ENCODE measurements around the gene PTPRN2.
"Not testable (repeated sequence)": the region's sequence is repeated elsewhere in the genome, so short reads cannot be mapped to it uniquely, and the experiment has no call there.

The PTPRN2 gene

DNA sequence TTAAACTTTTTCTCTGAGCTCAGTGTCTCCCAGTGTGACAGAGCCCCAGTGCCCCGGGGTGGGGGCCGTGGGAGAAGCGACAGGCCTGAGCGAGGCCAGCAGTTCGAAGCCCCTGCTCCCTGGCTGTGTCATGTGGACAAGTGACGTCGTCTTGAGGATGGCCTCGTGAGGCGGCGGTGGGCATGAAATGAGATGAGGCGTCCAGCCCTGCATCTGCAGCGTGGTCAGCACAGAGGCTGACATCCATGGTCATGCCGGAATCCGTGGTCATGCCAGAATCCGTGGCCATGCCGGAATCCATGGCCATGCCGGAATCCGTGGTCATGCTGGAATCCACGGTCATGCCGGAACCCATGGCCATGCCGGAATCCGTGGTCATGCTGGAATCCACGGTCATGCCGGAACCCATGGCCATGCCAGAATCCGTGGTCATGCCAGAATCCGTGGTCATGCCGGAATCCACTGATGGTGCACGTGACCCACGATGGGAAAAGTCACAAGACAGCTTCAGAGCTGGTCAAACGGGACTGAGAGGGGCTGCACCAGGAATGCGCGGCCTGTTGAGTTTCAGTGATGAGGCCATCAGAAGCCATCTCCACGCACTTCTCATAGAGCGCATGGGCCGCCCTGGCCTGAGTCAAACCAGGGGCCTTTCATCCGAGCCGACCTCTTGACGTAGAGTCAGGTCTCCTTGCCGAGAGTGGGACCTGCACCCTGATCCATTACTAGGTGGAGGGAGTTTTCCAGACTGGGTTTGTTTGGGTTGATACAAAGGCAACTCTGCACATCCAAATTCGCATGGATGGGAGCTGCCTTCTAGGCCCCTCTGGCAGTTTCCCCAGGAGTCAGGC lies 342.5 kb downstream of the PTPRN2 start:
- DNase-seq, result no peak

DNA sequence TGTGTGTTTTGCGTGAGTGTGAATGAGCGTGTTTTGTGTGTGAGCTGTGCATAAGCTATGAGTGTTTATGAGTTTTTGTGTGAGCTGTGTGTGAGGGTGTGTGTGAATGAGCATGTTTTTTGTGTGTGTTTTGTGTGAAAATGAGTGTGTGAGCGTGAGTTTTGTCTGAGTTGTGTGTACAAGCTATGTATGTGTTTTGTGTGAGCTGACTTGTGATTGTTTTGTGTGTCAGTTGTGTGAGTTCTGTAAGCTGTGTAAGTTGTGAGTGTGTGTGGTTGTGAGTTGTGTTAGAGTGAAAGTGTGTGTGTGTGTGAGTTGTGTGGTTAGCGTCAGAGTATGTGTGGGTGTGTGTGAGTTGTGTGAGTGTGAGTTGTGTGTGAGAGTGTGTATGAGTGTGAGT lies 343.2 kb downstream of the PTPRN2 start:
- DNase-seq, result no peak

DNA sequence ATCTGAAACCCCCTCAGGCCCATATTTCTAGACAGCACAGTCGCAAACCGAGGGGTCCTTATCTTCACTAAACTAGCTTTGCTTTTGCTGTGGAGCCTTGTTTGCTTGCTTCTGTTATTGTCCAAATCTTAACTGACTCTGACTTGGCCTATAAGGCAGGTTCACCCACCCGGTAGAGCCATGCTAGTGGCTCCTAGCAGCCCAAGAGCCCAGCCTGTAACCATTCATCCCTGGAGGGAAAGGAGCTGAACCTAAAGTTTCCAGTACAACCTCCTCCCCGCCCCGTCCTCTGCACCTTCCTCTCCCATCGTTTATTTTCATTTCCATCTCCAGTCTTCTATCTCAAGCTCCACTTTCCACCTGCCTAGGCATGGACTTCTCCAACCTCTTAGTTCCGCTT lies 345.7 kb downstream of the PTPRN2 start:
- DNase-seq, result no peak

DNA sequence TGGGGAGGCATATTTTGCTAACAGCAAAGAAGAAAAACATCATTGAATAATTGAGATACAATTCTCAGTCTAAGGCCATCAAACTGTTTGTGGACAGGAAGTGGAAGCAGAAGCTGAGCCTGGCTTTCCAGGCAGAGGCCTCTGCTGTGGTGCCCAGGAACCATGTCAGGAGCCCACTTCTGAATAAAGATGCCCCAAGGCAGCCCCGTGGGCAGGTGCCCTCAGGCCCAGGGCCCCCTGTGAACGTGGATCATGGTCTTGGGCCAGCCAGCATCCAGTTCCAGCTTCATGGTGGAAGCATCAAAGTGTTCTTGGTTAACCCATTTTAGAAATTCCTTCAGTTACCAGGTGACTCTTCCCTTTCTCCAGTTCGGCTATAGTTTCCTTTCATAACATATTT lies 346.8 kb downstream of the PTPRN2 start:
- no peak for DNase-seq

DNA sequence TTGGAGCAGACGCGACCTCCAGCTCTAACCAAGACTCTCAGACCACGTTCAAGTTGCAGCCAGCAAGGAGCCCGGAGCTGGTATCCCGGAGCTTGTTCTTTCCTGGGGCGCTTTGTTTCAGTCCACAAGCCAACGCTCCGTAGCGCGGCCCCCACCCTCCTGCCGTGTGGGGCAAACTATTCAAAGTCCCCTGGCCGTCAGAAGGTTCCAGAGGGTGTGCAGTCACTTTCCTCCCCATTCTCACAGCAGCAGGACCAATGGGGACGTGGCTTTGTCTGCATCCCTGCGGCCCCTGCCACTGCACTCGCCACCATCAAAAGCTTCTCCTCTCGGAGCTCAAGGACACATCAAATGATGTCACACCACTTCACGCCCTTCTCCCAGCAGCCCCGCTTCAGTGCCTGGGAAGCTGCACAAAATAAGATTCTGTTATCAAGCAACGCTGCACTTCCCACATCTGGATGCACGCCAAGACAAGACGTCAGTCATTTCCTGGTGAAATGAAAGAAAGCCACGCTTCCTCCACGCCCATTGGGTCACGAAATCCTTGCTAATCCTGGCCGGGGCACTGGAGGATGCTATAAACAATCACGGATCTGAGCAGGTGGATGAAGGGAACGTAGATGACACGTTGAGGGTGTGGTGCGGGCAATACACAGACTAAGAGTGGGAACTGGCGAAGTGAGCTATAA lies 348.2 kb downstream of the PTPRN2 start:
- DNase-seq, result no peak

DNA sequence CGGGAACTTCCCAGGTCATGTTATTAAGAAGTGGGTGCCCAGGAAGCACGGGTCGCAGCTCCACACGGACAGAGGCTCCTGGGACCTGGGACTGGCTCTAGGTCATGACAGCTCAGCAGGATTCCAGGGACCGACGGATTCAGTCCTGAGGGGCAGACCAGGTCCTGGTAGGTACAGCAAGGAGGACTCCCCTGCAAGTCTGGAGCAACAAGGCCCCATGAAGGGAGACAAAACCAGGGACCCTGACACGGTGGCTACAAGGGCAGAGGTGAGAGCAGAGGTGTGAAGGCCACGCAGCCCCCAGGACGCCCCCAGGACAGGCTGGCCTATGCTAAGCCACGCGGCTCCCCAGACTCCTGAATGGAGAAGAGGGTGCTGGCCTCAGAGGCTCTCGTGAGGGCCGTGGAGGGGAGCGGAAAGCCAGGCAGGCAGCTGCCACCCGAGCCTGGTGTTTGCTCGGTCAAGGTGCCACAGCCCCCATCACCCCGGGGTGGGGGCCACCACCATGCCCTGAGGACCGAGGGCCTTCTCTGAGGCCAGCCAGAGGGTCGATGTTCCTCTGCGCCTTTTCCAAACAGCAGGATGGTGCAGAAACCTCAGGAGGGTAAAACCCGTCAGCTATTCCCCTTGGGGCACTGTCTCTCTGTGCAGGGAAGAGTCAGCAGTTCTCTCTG lies 348.9 kb downstream of the PTPRN2 start:
- no peak for DNase-seq

DNA sequence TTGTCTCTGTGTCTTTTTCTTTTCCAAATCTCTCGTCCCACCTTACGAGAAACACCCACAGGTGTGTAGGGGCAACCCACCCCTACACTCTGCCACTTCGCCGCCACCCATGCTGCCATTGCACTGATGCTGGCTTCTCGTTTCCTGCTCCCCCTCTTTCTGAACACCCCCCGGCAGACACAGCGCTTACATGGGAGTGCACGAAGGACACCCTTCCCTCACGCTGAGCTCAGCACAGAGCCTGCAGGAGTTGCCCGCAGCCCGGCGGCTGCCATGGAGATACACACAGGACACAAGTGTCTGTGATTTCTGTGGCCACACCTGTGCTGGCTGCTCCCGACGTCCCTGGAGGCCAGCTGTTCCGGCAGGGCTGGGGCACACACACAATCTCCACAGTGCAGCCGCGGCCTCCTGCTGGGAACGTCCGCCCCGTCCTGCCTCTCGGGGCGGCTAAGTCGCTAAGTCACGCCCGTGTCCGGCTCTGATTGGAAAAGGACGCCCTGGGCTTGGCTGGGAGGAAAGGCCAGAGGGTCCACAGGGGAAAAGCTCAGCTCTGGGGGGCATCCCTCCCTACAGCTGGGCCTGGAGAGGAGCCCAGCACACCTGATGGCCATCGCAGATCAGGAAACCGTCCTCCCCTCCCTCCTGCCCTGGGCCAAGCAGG lies 349.8 kb downstream of the PTPRN2 start:
- DNase-seq, result no peak

DNA sequence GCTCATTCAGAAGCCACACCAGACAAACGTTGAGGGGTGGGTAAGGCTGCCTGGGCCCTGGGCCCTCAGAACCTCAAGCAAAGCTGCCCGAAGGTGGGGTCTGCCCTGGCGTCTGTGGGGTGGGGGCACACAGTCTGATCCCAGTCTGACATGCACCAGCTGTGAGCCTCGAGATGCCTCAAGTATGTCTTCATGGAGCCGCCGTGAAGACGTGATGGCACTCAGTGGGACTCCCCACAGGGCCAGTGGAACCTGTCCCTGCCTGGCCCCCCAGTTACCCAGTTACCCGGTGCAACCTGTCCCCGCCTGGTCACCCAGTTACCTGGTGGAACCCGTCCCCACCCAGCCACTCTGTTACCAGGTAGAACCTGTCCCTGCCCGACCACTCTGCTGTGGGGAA lies 351.2 kb downstream of the PTPRN2 start:
- no peak for DNase-seq

DNA sequence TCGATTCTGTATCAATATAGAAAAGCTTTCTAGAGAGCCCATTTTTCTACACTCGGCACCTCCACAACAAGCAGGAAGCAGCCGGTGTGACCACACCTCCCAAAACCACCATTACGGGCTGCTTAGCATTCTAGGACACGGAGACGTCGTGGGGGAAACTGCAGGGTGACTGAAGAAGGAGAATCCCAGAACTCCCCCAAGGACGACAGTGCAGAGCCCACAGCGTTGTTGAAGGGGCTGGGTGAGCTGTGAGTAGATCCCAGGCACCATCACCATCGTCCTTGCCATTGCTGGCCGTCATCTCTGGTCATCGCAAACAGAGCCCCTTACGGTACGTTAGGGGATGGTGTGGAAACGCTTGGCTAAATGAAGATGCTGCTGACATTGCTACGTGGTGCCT lies 351.8 kb downstream of the PTPRN2 start:
- no peak for DNase-seq

DNA sequence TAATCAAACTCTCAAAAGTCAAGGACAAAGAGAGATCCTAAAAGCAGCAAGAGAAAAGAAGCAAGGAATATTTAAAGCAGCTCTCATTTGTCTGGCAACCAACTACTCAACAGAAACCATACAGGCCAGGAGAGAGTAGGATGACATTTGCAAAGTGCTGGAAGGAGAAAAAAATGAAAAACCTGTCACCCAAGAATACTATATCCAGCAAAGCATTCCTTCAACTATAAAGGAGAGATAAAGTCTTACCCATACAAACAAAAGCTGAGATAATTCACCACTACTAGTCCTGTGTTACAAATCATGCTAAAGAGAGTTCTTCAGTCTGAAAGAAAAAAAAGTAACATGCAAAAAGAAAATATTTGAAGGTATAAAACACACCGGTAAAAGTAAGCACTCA lies 357.7 kb downstream of the PTPRN2 start:
- no peak for DNase-seq

DNA sequence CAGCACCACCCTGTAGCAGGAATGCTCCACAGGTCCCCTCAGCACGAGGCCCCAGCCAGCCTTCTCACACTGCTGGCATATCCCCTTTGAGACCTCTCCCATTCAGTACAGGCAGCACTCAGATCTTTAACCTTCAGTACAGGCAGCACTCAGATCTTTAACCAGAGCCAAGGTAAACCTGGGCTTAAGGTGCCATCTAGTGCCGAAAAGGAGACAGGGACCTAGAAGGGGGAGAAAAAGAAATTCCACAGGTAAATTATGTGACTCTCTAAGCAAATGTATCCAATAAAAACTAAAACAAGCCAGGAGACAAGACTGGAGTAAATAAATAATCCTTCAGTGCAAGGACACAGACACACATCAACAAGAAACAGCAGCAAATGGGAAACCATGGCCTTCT lies 358.6 kb downstream of the PTPRN2 start:
- no peak for DNase-seq

DNA sequence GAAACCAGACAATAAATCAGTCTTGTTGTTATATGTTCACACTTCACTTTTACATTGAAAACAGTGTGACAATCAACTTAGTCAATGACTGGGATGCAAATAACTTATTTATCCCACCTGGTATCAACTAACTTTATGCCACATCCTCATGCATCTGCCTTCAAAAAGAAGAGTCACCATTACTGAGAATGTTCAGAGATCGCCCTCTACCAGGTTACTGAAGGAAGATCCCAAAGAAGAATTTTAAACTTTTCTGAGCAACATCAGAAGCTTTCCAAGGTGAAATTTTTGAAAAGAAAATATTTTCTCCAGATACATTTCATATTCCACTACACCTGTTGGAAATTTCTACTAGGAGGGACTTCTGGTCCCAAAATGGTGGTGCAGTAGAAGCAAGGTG lies 359.5 kb downstream of the PTPRN2 start:
- no peak for DNase-seq

DNA sequence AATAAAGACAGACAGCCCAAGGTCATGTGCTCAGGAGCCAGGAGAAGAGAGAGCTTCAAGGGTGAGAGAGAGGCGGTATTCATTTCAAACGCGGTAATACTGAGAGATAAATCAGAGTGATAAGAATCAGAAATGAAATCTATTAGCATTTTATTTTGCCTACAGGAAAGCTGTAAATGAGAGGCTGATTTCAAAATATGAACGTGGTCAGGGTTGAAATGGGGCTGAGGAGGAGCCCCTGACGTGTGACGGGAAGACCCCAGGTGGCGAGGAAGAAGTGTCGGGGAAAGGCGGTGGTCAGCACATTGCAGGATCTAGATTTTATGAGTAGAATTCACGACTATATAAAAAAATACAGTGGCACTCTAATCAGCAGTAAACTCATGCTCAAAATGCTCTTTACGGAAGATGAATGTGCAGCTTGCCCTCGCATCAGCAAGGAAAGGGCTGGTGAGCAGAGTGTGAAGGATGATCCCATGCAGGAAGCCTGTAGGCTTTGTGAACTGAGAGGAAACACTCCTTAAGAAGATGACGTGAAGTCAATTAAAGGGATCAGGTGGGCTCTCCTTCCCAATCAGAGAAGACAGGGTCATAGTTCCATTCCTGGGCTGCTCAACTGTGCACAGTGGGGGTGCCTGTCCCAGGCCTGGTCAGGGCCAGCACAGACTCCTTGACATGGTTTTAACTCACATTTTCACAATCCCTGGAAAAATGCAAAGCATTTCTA lies 360.2 kb downstream of the PTPRN2 start:
- DNase-seq, result no peak

DNA sequence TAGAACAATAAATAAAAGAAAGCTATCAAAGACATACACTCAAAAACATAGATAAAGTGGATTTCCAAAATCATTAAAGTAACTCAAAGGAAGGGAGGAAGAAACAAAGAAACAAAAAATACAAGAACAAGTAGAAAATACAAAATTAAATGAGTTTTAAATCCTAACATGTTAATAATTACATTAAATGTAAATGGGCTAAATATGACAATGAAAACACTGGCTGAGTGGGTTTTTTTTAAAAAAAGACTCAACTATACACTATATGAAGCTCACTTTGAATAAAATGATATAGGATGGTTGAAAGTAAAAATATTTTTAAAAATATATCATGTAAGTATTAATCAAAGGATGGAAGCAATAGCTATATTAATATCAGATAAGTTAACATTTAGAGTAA lies 371.4 kb downstream of the PTPRN2 start:
- DNase-seq, result no peak

DNA sequence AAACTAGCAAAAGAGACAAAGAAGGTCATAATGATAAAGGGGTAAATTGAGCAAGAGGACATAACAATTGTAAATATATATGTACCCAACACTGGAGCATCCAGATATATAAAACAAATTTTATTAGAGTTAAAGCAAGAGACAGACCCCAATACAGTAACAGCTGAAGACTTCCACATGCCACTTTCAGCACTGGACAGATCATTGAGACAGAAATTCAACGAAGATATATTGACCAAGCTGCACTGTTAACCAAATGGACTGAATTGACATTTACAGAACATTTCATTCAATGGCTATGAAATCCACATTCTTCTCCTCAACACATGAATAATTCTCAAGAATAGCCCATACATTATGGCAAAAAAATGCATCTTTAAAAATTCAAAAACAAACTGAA lies 378.2 kb downstream of the PTPRN2 start:
- no peak for DNase-seq

DNA sequence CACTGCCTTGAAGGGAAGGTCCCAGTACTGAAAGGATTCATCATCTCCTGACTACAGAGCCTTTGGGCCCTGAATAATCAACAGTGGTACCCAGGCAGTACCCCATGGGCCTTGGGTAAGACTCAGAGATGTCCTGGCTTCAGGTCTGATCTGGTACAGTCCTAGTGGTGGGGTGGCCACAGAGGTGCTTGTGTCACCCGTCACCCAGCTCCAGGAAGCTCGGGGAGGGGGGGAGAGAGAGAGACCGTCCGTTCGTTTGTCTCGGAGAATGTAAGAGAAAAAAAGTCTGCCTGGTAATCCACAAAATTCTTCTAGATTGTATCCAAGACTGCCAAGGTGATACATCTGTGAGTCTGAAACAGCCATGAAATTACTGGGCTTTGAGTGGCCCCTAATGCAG lies 381.3 kb downstream of the PTPRN2 start:
- DNase-seq, result no peak

DNA sequence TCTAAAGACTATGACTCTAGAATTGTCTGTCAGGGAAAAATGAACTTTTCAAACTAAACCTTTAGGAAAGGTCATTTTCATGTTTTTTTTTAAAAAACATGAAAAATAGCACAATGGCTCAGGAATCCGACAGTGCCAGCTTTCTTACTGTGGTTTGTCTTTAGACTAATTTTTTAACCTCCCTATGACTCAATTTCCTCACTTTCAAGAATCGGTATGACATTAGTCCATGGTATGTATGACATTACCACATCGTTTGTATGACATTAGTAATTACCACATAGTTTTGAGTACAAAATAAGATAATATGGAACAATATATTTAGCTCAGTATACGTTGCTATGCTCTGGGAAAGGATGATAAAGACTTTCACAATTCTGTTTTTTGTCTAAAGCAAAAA lies 383.2 kb downstream of the PTPRN2 start:
- DNase-seq, result no peak

DNA sequence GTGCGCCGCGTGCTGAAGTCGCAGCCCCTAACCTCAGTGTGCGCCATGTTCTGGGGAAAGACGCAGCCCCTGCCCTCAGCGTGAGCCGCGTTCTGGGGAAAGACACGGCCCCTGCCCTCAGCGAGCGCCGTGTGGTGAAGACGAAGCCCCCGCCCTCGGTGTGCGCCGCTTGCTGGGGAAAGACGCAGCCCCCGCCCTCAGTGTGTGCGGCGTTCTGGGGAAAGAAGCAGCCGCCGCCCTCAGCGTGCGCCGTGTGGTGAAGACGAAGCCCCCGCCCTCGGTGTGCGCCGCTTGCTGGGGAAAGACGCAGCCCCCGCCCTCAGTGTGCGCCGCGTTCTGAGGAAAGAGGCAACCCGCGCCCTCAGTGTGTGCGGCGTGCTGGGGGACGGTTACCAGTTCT lies 383.7 kb downstream of the PTPRN2 start:
- DNase-seq, result not testable (repeated sequence)

DNA sequence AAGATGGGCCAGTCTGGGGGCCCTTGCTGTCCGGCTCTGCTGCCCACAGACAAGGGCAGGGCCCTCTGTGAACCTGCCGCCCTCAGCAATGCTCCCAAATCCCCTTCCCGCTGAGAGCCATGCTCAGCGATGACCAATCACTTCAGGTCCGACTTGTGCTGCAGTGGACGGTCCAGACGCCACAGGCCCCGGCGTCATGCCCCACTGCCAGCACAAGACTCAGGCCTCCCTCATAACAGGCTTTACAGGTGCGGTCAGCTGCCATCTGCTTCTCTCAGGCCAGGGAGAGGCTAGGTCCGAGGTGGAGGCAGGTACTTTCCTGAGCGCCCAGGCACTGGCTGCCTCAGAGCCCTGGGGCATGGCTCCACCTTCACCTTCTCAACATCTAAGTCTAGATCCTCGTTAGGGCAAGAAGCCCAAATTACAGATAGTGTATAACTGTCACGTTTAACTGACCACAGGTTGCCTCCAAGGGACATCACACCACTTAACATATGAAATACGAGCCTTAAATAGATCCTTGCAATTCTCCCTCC lies 393.2 kb downstream of the PTPRN2 start:
- DNase-seq, result no peak

DNA sequence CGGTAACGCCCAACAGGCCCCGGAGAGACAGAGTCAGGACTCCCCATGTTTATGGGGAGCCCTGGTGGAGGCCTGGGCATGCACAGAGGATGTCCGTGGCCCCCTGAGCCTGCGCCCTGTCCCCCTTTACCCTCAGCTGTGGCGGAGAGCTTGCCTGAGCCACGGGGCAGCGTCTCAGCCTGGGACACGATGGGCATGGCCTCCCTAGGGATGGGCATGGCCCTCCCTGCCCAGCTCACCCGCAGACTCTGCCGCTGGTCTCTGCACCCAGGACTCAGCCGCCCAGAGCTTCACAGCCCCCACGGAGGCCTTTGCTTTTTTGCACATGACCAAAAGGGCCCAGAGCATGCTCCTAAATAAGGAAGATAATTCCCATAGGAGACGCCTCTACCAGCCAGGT lies 394.2 kb downstream of the PTPRN2 start:
- DNase-seq, result no peak

DNA sequence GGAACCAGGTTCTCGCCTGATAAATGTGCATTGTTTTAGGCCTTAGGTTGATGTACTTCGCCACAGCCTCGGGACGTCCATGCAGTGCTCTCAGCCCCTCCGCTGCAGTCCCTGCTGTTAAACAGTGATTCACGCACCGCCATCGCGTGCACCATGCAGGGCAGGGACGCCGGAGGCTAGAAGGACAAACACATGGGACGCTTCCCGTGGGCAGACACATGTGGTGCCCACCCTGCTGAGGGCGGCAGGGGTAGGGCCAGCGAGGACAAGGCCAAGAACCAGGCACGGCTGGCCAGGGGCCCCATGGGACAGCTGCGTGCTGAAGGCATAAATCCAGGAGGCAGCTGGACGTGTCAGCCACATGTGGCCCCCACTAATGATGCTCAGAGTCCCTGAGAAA lies 394.7 kb downstream of the PTPRN2 start:
- DNase-seq, result no peak

DNA sequence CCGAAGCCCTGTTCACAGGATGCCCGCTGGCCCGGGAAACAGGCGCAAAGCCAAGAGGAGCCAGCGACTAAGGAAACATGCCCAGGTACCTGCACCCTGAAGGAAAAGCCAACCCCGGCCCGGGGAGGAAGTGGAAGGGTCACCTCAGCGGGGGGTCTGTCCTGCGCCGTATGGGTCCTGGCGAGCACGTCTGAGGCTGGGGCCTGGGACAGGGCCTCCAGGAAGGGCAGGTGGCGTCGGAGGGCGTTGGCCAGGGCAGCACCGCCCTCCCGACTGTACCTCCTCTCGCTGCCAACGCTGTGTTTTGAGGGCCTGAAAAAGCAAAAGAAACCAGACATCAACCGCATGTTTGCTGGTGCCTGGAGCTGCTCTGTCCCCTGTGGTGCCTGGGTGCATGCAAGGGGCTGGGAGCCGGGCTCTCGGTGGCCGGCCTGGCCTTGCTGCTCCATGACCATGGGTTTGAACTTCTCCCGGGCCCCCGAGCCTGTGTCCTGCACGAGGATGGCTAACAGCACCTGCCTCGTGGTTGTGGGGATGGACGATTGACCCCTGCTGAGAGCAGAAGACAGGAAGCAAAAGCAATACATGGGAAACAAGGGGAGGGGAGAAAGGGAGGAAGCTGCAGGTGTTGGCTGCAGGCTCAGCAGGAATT lies 395.3 kb downstream of the PTPRN2 start:
- DNase-seq, result no peak
